ENCODE data around the gene ERV3-1. TPM values are rescaled to one million over a fixed set of nuclear protein-coding genes. Genes with fewer than 3 reads are reported as not detected.
A peak's percentile ranks its signal among the peaks of the same experiment; 100 is the strongest.

ERV3-1 gene
- total and polyA plus RNA-seq, 2 experiments from 2014 or later = 15.3 to 26.8 TPM

DNA sequence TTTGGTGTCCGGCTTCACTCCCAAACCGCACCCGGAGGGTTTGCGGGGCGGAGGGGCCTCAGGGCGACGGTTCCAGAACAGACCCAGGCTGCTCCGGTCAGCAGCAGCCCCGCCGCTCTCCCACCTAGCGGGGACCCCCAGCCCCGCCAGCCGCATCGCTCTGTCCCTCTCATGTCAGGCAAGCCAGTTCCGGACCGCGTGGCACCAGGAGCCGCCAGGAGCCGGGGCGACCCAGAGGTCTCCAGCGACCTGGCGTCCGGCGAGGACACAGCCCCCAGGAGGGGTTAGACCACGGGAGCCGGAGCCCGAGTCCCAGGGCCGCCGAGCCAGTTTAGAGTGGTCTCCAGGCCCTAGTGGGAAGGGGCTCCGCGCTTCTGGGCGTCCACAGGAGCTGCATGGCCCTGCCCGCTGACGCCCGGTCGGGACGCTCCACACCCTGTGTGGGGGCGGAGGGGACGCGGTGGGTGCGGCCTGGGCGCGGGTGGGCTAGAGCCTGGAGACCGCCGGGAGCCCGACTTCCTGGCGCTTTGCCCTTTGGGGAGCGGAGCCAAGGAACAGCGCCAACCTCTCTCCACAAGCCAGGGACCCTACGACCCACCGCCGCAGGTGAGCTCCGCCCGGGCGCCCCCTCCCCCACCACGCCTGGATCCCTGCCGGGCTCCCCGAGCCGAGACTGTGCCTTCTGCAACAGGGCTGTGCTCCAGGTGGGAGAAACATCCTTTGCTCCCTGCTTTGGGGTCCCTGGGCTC is 59.1 kb downstream of the ERV3-1 start:
- Histone ChIP-seq H3K9me2 (ENCODE audit: insufficient read depth) (no peaks in the 10 kb centered on the region), H4K20me1 (replicated peaks; ENCODE audit: insufficient read depth) (no peaks in the 10 kb centered on the region), H3K4me2 (peak overlapping the region; percentile 89), H3K27ac (ENCODE audit: low read depth) (no peak overlapping the region), H3K36me3 (ENCODE audit: insufficient read depth) (no peaks in the 10 kb centered on the region), H2AFZ (peak overlapping the region; percentile 98), H3K27me3 (ENCODE audit: insufficient read depth) (peaks cover 35% of the 10 kb centered on the region), H3K4me1 (ENCODE audit: insufficient read depth) (no peaks in the 10 kb centered on the region), H3F3A (replicated peaks; ENCODE audit: low read depth) (no peaks in the 10 kb centered on the region), H3K79me2 (replicated peaks; ENCODE audit: insufficient read depth) (no peaks in the 10 kb centered on the region), H3K4me3 (peak overlapping the region; percentile 69)
- H3K4me1 Mint-ChIP-seq = peaks cover 7% of the 10 kb centered on the region
- peak; percentile 50 for DNase-seq (ENCODE audit: low spot score)
- no peaks in the 10 kb centered on the region for H3K9me3 Mint-ChIP-seq
- peak; percentile 61 for ATAC-seq
- no peaks in the 10 kb centered on the region for H3K36me3 Mint-ChIP-seq (ENCODE audit: low read depth)
- peak overlapping the region; percentile 74 for H3K4me3 Mint-ChIP-seq
- H3K27me3 Mint-ChIP-seq (ENCODE audit: insufficient read depth, low read depth, poor library complexity) = peaks cover 27% of the 10 kb centered on the region
- TF ChIP-seq, protein P1, sequence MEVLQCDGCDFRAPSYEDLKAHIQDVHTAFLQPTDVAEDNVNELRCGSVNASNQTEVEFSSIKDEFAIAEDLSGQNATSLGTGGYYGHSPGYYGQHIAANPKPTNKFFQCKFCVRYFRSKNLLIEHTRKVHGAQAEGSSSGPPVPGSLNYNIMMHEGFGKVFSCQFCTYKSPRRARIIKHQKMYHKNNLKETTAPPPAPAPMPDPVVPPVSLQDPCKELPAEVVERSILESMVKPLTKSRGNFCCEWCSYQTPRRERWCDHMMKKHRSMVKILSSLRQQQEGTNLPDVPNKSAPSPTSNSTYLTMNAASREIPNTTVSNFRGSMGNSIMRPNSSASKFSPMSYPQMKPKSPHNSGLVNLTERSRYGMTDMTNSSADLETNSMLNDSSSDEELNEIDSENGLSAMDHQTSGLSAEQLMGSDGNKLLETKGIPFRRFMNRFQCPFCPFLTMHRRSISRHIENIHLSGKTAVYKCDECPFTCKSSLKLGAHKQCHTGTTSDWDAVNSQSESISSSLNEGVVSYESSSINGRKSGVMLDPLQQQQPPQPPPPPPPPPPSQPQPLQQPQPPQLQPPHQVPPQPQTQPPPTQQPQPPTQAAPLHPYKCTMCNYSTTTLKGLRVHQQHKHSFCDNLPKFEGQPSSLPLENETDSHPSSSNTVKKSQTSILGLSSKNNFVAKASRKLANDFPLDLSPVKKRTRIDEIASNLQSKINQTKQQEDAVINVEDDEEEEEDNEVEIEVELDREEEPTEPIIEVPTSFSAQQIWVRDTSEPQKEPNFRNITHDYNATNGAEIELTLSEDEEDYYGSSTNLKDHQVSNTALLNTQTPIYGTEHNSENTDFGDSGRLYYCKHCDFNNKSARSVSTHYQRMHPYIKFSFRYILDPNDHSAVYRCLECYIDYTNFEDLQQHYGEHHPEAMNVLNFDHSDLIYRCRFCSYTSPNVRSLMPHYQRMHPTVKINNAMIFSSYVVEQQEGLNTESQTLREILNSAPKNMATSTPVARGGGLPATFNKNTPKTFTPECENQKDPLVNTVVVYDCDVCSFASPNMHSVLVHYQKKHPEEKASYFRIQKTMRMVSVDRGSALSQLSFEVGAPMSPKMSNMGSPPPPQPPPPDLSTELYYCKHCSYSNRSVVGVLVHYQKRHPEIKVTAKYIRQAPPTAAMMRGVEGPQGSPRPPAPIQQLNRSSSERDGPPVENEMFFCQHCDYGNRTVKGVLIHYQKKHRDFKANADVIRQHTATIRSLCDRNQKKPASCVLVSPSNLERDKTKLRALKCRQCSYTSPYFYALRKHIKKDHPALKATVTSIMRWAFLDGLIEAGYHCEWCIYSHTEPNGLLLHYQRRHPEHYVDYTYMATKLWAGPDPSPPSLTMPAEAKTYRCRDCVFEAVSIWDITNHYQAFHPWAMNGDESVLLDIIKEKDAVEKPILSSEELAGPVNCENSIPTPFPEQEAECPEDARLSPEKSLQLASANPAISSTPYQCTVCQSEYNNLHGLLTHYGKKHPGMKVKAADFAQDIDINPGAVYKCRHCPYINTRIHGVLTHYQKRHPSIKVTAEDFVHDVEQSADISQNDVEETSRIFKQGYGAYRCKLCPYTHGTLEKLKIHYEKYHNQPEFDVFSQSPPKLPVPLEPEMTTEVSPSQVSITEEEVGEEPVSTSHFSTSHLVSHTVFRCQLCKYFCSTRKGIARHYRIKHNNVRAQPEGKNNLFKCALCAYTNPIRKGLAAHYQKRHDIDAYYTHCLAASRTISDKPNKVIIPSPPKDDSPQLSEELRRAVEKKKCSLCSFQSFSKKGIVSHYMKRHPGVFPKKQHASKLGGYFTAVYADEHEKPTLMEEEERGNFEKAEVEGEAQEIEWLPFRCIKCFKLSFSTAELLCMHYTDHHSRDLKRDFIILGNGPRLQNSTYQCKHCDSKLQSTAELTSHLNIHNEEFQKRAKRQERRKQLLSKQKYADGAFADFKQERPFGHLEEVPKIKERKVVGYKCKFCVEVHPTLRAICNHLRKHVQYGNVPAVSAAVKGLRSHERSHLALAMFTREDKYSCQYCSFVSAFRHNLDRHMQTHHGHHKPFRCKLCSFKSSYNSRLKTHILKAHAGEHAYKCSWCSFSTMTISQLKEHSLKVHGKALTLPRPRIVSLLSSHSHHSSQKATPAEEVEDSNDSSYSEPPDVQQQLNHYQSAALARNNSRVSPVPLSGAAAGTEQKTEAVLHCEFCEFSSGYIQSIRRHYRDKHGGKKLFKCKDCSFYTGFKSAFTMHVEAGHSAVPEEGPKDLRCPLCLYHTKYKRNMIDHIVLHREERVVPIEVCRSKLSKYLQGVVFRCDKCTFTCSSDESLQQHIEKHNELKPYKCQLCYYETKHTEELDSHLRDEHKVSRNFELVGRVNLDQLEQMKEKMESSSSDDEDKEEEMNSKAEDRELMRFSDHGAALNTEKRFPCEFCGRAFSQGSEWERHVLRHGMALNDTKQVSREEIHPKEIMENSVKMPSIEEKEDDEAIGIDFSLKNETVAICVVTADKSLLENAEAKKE (CRISPR knock-in tag; IDR thresholded peaks at IDR 0.05) = no peak
- no peak for TF ChIP-seq ZNF331 (CRISPR knock-in tag; IDR thresholded peaks at IDR 0.05; ENCODE audit: low read depth)
- no peak for TF ChIP-seq STAT1 (IDR thresholded peaks at IDR 0.05; ENCODE audit: unreplicated experiment)
- TF ChIP-seq, protein P2, sequence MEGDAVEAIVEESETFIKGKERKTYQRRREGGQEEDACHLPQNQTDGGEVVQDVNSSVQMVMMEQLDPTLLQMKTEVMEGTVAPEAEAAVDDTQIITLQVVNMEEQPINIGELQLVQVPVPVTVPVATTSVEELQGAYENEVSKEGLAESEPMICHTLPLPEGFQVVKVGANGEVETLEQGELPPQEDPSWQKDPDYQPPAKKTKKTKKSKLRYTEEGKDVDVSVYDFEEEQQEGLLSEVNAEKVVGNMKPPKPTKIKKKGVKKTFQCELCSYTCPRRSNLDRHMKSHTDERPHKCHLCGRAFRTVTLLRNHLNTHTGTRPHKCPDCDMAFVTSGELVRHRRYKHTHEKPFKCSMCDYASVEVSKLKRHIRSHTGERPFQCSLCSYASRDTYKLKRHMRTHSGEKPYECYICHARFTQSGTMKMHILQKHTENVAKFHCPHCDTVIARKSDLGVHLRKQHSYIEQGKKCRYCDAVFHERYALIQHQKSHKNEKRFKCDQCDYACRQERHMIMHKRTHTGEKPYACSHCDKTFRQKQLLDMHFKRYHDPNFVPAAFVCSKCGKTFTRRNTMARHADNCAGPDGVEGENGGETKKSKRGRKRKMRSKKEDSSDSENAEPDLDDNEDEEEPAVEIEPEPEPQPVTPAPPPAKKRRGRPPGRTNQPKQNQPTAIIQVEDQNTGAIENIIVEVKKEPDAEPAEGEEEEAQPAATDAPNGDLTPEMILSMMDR (conservative IDR thresholded peaks at IDR 0.05; ENCODE audit: low read depth in 2 of 2) = no peak
- no peak for TF ChIP-seq CREB1 (CRISPR knock-in tag; IDR thresholded peaks at IDR 0.05; ENCODE audit: low read depth)
- no peak overlapping the region for H3K27ac Mint-ChIP-seq

Measured in GM23338 (cell line).